ENCODE results near the gene PLN. TPM values are rescaled to one million over a fixed set of nuclear protein-coding genes. Genes with fewer than 3 reads are reported as not detected.
A peak's percentile ranks its signal among the peaks of the same experiment; 100 is the strongest.

The PLN gene
- total RNA-seq, 5 donors from 2014 or later (not counting 1 experiment from before 2014, with no cell fraction given): 0.13 to 0.23 TPM; not detected in 3

DNA sequence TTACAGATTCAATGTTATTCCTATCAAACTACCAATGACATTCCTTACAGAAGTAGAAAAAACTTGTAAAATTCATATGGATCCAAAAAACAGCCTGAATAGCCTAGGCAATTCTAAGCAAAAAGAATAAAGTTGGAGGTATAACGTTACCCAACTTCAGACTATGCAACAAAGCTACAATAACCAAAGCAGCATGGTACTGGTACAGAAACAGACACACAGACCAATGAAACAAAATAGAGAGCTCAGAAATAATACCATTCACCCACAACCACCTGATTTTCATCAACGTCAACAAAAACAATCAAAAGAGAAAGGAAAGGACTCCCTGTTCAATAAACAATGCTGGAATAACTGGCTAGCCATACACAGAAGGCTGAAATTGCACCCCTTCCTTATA lies 17.2 kb upstream of the PLN start:
- Histone ChIP-seq H3K27me3 (replicated peaks in 1 of 2; ENCODE audit: control insufficient read depth in 2 of 2, extremely low read depth in 1 of 2, insufficient read depth in 2 of 2, low read length in 1 of 2) (no peaks in the 10 kb centered on the region), H3K27ac (ENCODE audit: low read length) (no peak overlapping the region), H3K4me1 (ENCODE audit: control insufficient read depth in 1 of 2, extremely low read depth in 1 of 2, insufficient read depth in 2 of 2, low read length in 2 of 2) (no peaks in the 10 kb centered on the region), H3K4me3 (ENCODE audit: control insufficient read depth in 1 of 2, extremely low read depth in 1 of 2, low read length in 1 of 2) (no peak overlapping the region), H3K36me3 (ENCODE audit: control insufficient read depth in 2 of 2, extremely low read depth in 1 of 2, insufficient read depth in 1 of 2, low read length in 1 of 2) (peaks cover 0 to 4% of the 10 kb centered on the region in 2 donors), H3K9me3 (no peaks in the 10 kb centered on the region)
- no peak overlapping the region for H3K27ac Mint-ChIP-seq
- peaks cover 0 to 9% (median 7%) of the 10 kb centered on the region in 3 donors for H3K9me3 Mint-ChIP-seq
- POLR2A ChIA-PET: no interaction called here
- ATAC-seq (replicated peaks in 1 of 4) (no peak), DNase-seq (no peak)
- peaks cover 53 to 64% (median 60%) of the 10 kb centered on the region in 3 donors for H3K4me1 Mint-ChIP-seq
- peaks cover 40% of the 10 kb centered on the region for H3K36me3 Mint-ChIP-seq
- no peak overlapping the region for H3K4me3 Mint-ChIP-seq
- H3K27me3 Mint-ChIP-seq: no peaks in the 10 kb centered on the region
- WGBS (ENCODE audit: insufficient coverage): 100% methylated on average over 1 of the region's 2 CpGs
- CTCF ChIA-PET: interaction anchor here (0.7 to 0.9 kb wide), 2 partner anchors 14 to 158 kb away, joined by 3 read pairs; no protein-coding TSS in a partner anchor

GRCh38 chr6:118535176-118535844 lies 12.8 kb upstream of the PLN start:
- Mint-ChIP-seq H3K36me3 (peaks cover 34% of the 10 kb centered on the region), H3K4me1 (peaks cover 44 to 58% (median 55%) of the 10 kb centered on the region in 3 donors), H3K9me3 (peaks cover 0 to 9% (median 7%) of the 10 kb centered on the region in 3 donors), H3K27ac (no peak overlapping the region), H3K4me3 (no peak overlapping the region), H3K27me3 (no peaks in the 10 kb centered on the region)
- ATAC-seq (replicated peaks in 1 of 4) (no peak), DNase-seq (no peak)
- CTCF ChIA-PET: interaction anchor here in 1 of 2 donors (0.8 kb wide), 1 partner anchor 17 kb away, joined by 6 read pairs; no protein-coding TSS in a partner anchor
- Histone ChIP-seq H3K27ac (ENCODE audit: low read length) (no peak overlapping the region), H3K4me1 (ENCODE audit: control insufficient read depth in 1 of 2, extremely low read depth in 1 of 2, insufficient read depth in 2 of 2, low read length in 2 of 2) (no peaks in the 10 kb centered on the region), H3K9me3 (no peaks in the 10 kb centered on the region), H3K27me3 (replicated peaks in 1 of 2; ENCODE audit: control insufficient read depth in 2 of 2, extremely low read depth in 1 of 2, insufficient read depth in 2 of 2, low read length in 1 of 2) (no peaks in the 10 kb centered on the region), H3K4me3 (ENCODE audit: control insufficient read depth in 1 of 2, extremely low read depth in 1 of 2, low read length in 1 of 2) (no peak overlapping the region), H3K36me3 (ENCODE audit: control insufficient read depth in 2 of 2, extremely low read depth in 1 of 2, insufficient read depth in 1 of 2, low read length in 1 of 2) (peaks cover 0 to 4% of the 10 kb centered on the region in 2 donors)
- POLR2A ChIA-PET: no interaction called here
- WGBS (ENCODE audit: insufficient coverage): no CpG with 5 or more reads among the region's 6 CpGs

GRCh38 chr6:118536478-118536877 lies 11.6 kb upstream of the PLN start:
- no peaks in the 10 kb centered on the region for H3K9me3 ChIP-seq
- ChIA-PET POLR2A (interaction anchor here in 1 of 2 donors (0.6 kb wide), 1 partner anchor 10 kb away, joined by 3 read pairs; no protein-coding TSS in a partner anchor), CTCF (interaction anchor here in 1 of 2 donors (1.1 kb wide), 1 partner anchor 22 kb away, joined by 3 read pairs; no protein-coding TSS in a partner anchor)
- Mint-ChIP-seq H3K4me3 (no peak overlapping the region), H3K4me1 (peaks cover 37 to 56% (median 46%) of the 10 kb centered on the region in 3 donors), H3K27ac (no peak overlapping the region), H3K36me3 (peaks cover 27% of the 10 kb centered on the region), H3K27me3 (no peaks in the 10 kb centered on the region), H3K9me3 (peaks cover 0 to 2% (median 1%) of the 10 kb centered on the region in 3 donors)
- no peak overlapping the region for H3K27ac ChIP-seq (ENCODE audit: low read length)
- WGBS (ENCODE audit: insufficient coverage): no CpG with 5 or more reads among the region's 2 CpGs
- H3K27me3 ChIP-seq (replicated peaks in 1 of 2; ENCODE audit: control insufficient read depth in 2 of 2, extremely low read depth in 1 of 2, insufficient read depth in 2 of 2, low read length in 1 of 2): no peaks in the 10 kb centered on the region
- H3K36me3 ChIP-seq (ENCODE audit: control insufficient read depth in 2 of 2, extremely low read depth in 1 of 2, insufficient read depth in 1 of 2, low read length in 1 of 2): peaks cover 0 to 4% of the 10 kb centered on the region in 2 donors
- no peak overlapping the region for H3K4me3 ChIP-seq (ENCODE audit: control insufficient read depth in 1 of 2, extremely low read depth in 1 of 2, low read length in 1 of 2)
- DNase-seq (no peak), ATAC-seq (replicated peaks in 1 of 4) (no peak)
- H3K4me1 ChIP-seq (ENCODE audit: control insufficient read depth in 1 of 2, extremely low read depth in 1 of 2, insufficient read depth in 2 of 2, low read length in 2 of 2): peaks cover 0 to 1% of the 10 kb centered on the region in 2 experiments

DNA sequence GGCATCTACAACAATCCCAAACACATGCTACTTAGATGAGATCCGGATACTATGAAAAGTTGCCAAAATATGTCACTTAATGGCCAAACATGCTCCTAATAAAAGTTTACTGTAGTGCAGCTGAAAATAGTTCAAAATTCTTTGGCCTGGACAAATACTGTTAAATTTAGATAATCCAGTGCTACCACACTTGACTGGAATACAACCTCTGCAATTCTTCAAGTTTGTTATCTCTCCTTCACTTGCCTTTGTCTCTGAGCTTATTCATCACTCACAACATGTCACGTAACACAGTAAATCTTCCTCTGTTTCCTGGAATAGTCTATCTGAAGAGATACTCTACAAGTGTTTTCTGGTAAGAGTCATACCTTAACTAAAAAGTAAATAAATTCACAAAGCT lies 10.5 kb upstream of the PLN start:
- ChIA-PET CTCF (interaction anchor here in 1 of 2 donors (1.1 kb wide), 1 partner anchor 21 kb away, joined by 3 read pairs; no protein-coding TSS in a partner anchor), POLR2A (no interaction called here)
- WGBS (ENCODE audit: insufficient coverage): 100% methylated on average over 1 of the region's 2 CpGs
- Histone ChIP-seq H3K36me3 (ENCODE audit: control insufficient read depth in 2 of 2, extremely low read depth in 1 of 2, insufficient read depth in 1 of 2, low read length in 1 of 2) (peaks cover 0 to 4% of the 10 kb centered on the region in 2 donors), H3K27ac (ENCODE audit: low read length) (no peak overlapping the region), H3K27me3 (replicated peaks in 1 of 2; ENCODE audit: control insufficient read depth in 2 of 2, extremely low read depth in 1 of 2, insufficient read depth in 2 of 2, low read length in 1 of 2) (no peaks in the 10 kb centered on the region), H3K4me1 (ENCODE audit: control insufficient read depth in 1 of 2, extremely low read depth in 1 of 2, insufficient read depth in 2 of 2, low read length in 2 of 2) (peaks cover 0 to 3% of the 10 kb centered on the region in 2 experiments), H3K9me3 (no peaks in the 10 kb centered on the region), H3K4me3 (ENCODE audit: control insufficient read depth in 1 of 2, extremely low read depth in 1 of 2, low read length in 1 of 2) (no peak overlapping the region)
- H3K9me3 Mint-ChIP-seq: no peaks in the 10 kb centered on the region
- peak overlapping the region in 1 of 2 donors; percentile 13 for H3K27ac Mint-ChIP-seq
- no peaks in the 10 kb centered on the region for H3K27me3 Mint-ChIP-seq
- no peak for DNase-seq
- ATAC-seq (replicated peaks in 1 of 4): no peak
- no peak overlapping the region for H3K4me3 Mint-ChIP-seq
- peaks cover 20% of the 10 kb centered on the region for H3K36me3 Mint-ChIP-seq
- peaks cover 39 to 55% (median 39%) of the 10 kb centered on the region in 3 donors for H3K4me1 Mint-ChIP-seq

DNA sequence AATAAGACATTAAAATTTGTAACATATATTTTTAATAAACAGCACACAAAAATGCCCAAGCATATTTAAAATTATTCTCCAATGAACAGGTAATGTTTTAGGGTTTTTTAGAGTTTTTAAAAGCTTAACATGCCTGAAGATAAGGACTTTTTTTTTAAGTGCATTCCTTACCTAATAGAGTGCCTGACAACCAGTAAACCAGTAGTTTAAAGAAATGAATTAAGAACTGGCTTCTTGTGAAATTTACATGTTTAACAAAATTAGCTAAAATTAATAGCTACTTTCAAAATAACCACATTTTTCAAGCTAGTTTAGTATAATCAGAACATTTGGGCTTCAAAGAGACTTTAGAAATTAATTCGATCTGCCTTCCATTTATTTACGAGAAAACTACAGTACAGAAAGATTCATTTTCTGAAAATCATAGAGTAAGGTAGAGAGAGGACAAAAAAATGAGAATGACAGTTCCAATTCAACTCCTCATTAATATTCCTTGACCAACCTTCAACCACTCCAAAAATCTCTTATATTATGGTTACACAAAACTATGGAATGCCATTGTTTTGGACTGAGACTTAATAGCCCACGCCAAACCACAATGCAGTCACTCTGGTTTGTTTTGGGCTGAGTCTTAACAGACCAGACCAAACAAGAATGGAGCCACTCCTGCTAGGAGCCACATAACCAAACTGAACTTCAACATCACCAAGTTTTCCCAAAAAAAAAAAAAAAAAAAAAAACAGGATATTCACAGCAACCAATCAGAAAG lies 5.7 kb upstream of the PLN start:
- no peak overlapping the region for H3K4me3 ChIP-seq (ENCODE audit: control insufficient read depth in 1 of 2, extremely low read depth in 1 of 2, low read length in 1 of 2)
- ChIA-PET CTCF (interaction anchor here in 1 of 2 donors (0.6 to 1.4 kb wide), 3 partner anchors 8 to 757 kb away, joined by 3 to 5 read pairs (median 3); no protein-coding TSS in a partner anchor), POLR2A (interaction anchor here in 1 of 2 donors (0.6 kb wide), 1 partner anchor 294 kb away, joined by 3 read pairs; no protein-coding TSS in a partner anchor)
- ATAC-seq (replicated peaks in 1 of 4) (no peak), DNase-seq (no peak)
- H3K9me3 ChIP-seq: peaks cover 2% of the 10 kb centered on the region
- Mint-ChIP-seq H3K27me3 (no peaks in the 10 kb centered on the region), H3K4me3 (no peak overlapping the region), H3K27ac (no peak overlapping the region), H3K36me3 (peaks cover 16% of the 10 kb centered on the region), H3K9me3 (no peaks in the 10 kb centered on the region), H3K4me1 (peaks cover 52 to 61% (median 59%) of the 10 kb centered on the region in 3 donors)
- no CpG with 5 or more reads among the region's 3 CpGs for WGBS (ENCODE audit: insufficient coverage)
- H3K27ac ChIP-seq (ENCODE audit: low read length): no peak overlapping the region
- H3K36me3 ChIP-seq (ENCODE audit: control insufficient read depth in 2 of 2, extremely low read depth in 1 of 2, insufficient read depth in 1 of 2, low read length in 1 of 2): no peaks in the 10 kb centered on the region
- peaks cover 0 to 6% of the 10 kb centered on the region in 2 experiments for H3K4me1 ChIP-seq (ENCODE audit: control insufficient read depth in 1 of 2, extremely low read depth in 1 of 2, insufficient read depth in 2 of 2, low read length in 2 of 2)
- H3K27me3 ChIP-seq (replicated peaks in 1 of 2; ENCODE audit: control insufficient read depth in 2 of 2, extremely low read depth in 1 of 2, insufficient read depth in 2 of 2, low read length in 1 of 2): no peaks in the 10 kb centered on the region

DNA sequence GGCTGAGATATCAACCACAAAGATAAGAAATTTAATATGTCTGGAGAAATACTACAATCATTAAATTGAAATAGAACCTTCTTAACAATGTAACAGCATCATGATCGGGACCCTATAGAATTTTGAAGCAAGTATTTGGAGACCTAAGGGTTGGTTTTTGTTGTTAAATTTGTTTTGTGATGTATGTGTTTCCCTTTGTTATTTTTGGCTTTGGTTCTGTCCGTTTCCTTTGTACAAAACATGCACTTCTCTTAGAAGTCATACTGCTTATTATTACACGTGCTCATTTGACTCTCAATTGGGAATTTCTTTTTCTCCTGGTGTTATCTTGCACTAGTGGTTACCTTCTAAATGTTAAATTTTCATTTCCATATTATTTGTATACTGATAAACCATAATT lies 4.0 kb upstream of the PLN start:
- H3K4me3 ChIP-seq (ENCODE audit: control insufficient read depth in 1 of 2, extremely low read depth in 1 of 2, low read length in 1 of 2): no peak overlapping the region
- no peaks in the 10 kb centered on the region for H3K27me3 ChIP-seq (replicated peaks in 1 of 2; ENCODE audit: control insufficient read depth in 2 of 2, extremely low read depth in 1 of 2, insufficient read depth in 2 of 2, low read length in 1 of 2)
- no peak for ATAC-seq (replicated peaks in 1 of 4)
- Mint-ChIP-seq H3K36me3 (peaks cover 16% of the 10 kb centered on the region), H3K27me3 (no peaks in the 10 kb centered on the region), H3K4me3 (no peak overlapping the region), H3K9me3 (no peaks in the 10 kb centered on the region), H3K4me1 (peaks cover 56 to 63% (median 62%) of the 10 kb centered on the region in 3 donors), H3K27ac (no peak overlapping the region)
- CTCF ChIA-PET: interaction anchor here (0.6 to 1.4 kb wide), 4 partner anchors 10 to 21 kb away, joined by 3 to 6 read pairs (median 3); no protein-coding TSS in a partner anchor
- peaks cover 0 to 13% of the 10 kb centered on the region in 2 experiments for H3K4me1 ChIP-seq (ENCODE audit: control insufficient read depth in 1 of 2, extremely low read depth in 1 of 2, insufficient read depth in 2 of 2, low read length in 2 of 2)
- no peaks in the 10 kb centered on the region for H3K36me3 ChIP-seq (ENCODE audit: control insufficient read depth in 2 of 2, extremely low read depth in 1 of 2, insufficient read depth in 1 of 2, low read length in 1 of 2)
- no peak for DNase-seq
- WGBS (ENCODE audit: insufficient coverage): no CpG with 5 or more reads among the region's 3 CpGs
- peaks cover 2% of the 10 kb centered on the region for H3K9me3 ChIP-seq
- POLR2A ChIA-PET: no interaction called here
- no peak overlapping the region for H3K27ac ChIP-seq (ENCODE audit: low read length)

Measured in T-cell (primary cell).